Small intestine (tissue), 7 donors: ENCODE results near the gene NOX5. TPM values are rescaled to one million over a fixed set of nuclear protein-coding genes. Genes with fewer than 3 reads are reported as not detected.

Experiments
- DNase-seq, 2 donors: peaks; one replicate each; pipeline versions ENCODE4 v3.0.0 to v3.0.0-alpha.2; 2013
- FAIRE-seq: peaks from 2 replicates; lab custom pipeline; 2012; peaks lifted over from hg19 to GRCh38; lab: Jason Lieb, UNC
- H3K27ac ChIP-seq, 3 donors: one replicate each; pipeline ENCODE4 v1.5.1; 2013; ENCODE audit warnings: low read length in 2 of 3, mild to moderate bottlenecking in 2 of 3, control low read depth in 1 of 3, inconsistent platforms in 1 of 3, low read depth in 1 of 3, moderate library complexity in 1 of 3
- H3K27me3 ChIP-seq, 3 donors: one replicate each; pipeline ENCODE4 v1.6.1; 2013; ENCODE audit warnings: low read length in 3 of 3, inconsistent platforms in 1 of 3; ENCODE audit not compliant: control insufficient read depth in 3 of 3, insufficient read depth in 3 of 3
- H3K36me3 ChIP-seq, 3 donors: one replicate each; pipeline ENCODE4 v1.6.1; 2013; ENCODE audit warnings: low read length in 3 of 3, inconsistent platforms in 1 of 3, low read depth in 1 of 3, mild to moderate bottlenecking in 1 of 3, moderate library complexity in 1 of 3; ENCODE audit not compliant: control insufficient read depth in 3 of 3, insufficient read depth in 2 of 3
- H3K4me1 ChIP-seq, 3 donors: one replicate each; pipeline ENCODE4 v1.6.1; 2013; ENCODE audit warnings: low read length in 2 of 3, inconsistent platforms in 1 of 3, low read depth in 1 of 3, mild to moderate bottlenecking in 1 of 3, moderate library complexity in 1 of 3; ENCODE audit not compliant: control insufficient read depth in 3 of 3, insufficient read depth in 2 of 3
- H3K4me3 ChIP-seq, 3 donors: one replicate each; pipeline ENCODE4 v1.5.1; 2013; ENCODE audit warnings: low read length in 3 of 3, control low read depth in 1 of 3, inconsistent platforms in 1 of 3, low read depth in 1 of 3, mild to moderate bottlenecking in 1 of 3, moderate library complexity in 1 of 3
- H3K9me3 ChIP-seq, 2 donors: one replicate each; pipeline ENCODE4 v1.6.1; 2013; ENCODE audit warnings: low read depth in 1 of 2, low read length in 1 of 2; ENCODE audit not compliant: control insufficient read depth in 2 of 2, insufficient read depth in 1 of 2
- WGBS, 3 donors: extraction: QIAGEN DNeasy Blood & Tissue Kit; methylation state at CpG; one replicate each; pipeline ENCODE4 v1.1.7; 2013; 5-methylcytosine and 5-hydroxymethylcytosine counted together
- polyA plus RNA-seq, 4 donors: library from polyadenylated mRNA; stranded (reverse) in 3 of 4; unstranded in 1 of 4; fragments of 200-250 nt in 3 of 4; fragments of 120-200 nt in 1 of 4; gene quantifications; one replicate each; pipeline versions ENCODE4 v1.2.1 to v1.2.3, GENCODE V29; 2013
- donor health status: healthy with polysubstance abuse.
- donor health status: control.
- donor health status: control.
- donor health status: Bipolar disorder and iron deficiency.
- donor health status: healthy.

The NOX5 gene
- polyA plus RNA-seq, 4 donors = 0.04 TPM; not detected in 2

- peak in 1 of 2 donors; percentile 27 for DNase-seq
- 75 to 82% (median 80%) methylated on average over 5 of the region's 5 CpGs for WGBS, 3 donors
- FAIRE-seq = no peak
- no peaks in the 10 kb centered on the region for H3K36me3 ChIP-seq
- peaks cover 0 to 41% (median 0%) of the 10 kb centered on the region in 3 donors for H3K4me1 ChIP-seq
- H3K27ac ChIP-seq = peak overlapping the region in 1 of 3 donors; percentile 52
- no peaks in the 10 kb centered on the region for H3K27me3 ChIP-seq
- H3K4me3 ChIP-seq = no peak overlapping the region
- no peaks in the 10 kb centered on the region for H3K9me3 ChIP-seq
Observed at GRCh38 chr15:68986322-68986721, 28.2 kb upstream of the NOX5 start.

GRCh38 chr15:68987120-68987519 lies 27.4 kb upstream of the NOX5 start:
- no peaks in the 10 kb centered on the region for H3K36me3 ChIP-seq
- no peaks in the 10 kb centered on the region for H3K9me3 ChIP-seq
- no peak overlapping the region for H3K27ac ChIP-seq
- H3K4me3 ChIP-seq = no peak overlapping the region
- WGBS, 3 donors = 84 to 90% (median 85%) methylated on average over 6 of the region's 6 CpGs
- FAIRE-seq (no peak), DNase-seq (no peak)
- no peaks in the 10 kb centered on the region for H3K27me3 ChIP-seq
- H3K4me1 ChIP-seq = peaks cover 0 to 44% (median 0%) of the 10 kb centered on the region in 3 donors

GRCh38 chr15:68987676-68988075 lies 26.8 kb upstream of the NOX5 start:
- Histone ChIP-seq H3K4me3 (no peak overlapping the region), H3K4me1 (peaks cover 0 to 44% (median 0%) of the 10 kb centered on the region in 3 donors), H3K9me3 (no peaks in the 10 kb centered on the region), H3K27me3 (no peaks in the 10 kb centered on the region), H3K27ac (no peak overlapping the region), H3K36me3 (no peaks in the 10 kb centered on the region)
- FAIRE-seq = no peak
- DNase-seq = no peak
- 42 to 83% (median 60%) methylated on average over 1 of the region's 1 CpG for WGBS, 3 donors

- WGBS, 3 donors = 75 to 89% (median 83%) methylated on average over 2 of the region's 2 CpGs
- no peak for DNase-seq
- Histone ChIP-seq H3K9me3 (no peaks in the 10 kb centered on the region), H3K27ac (no peak overlapping the region), H3K36me3 (no peaks in the 10 kb centered on the region), H3K4me3 (no peak overlapping the region), H3K4me1 (peaks cover 0 to 32% (median 0%) of the 10 kb centered on the region in 3 donors), H3K27me3 (no peaks in the 10 kb centered on the region)
- no peak for FAIRE-seq
Observed at GRCh38 chr15:68989541-68990230, 24.8 kb upstream of the NOX5 start.

GRCh38 chr15:68990231-68990991 lies 24.1 kb upstream of the NOX5 start:
- H3K4me1 ChIP-seq = peaks cover 0 to 27% (median 0%) of the 10 kb centered on the region in 3 donors
- H3K27me3 ChIP-seq = no peaks in the 10 kb centered on the region
- DNase-seq (no peak), FAIRE-seq (no peak)
- H3K27ac ChIP-seq = no peak overlapping the region
- 81 to 88% (median 83%) methylated on average over 7 of the region's 7 CpGs for WGBS, 3 donors
- no peak overlapping the region for H3K4me3 ChIP-seq
- no peaks in the 10 kb centered on the region for H3K36me3 ChIP-seq
- H3K9me3 ChIP-seq = no peaks in the 10 kb centered on the region

GRCh38 chr15:68990992-68991500 lies 23.4 kb upstream of the NOX5 start:
- H3K9me3 ChIP-seq = no peaks in the 10 kb centered on the region
- no peak overlapping the region for H3K27ac ChIP-seq
- FAIRE-seq (no peak), DNase-seq (no peak)
- H3K4me1 ChIP-seq = peaks cover 0 to 22% (median 0%) of the 10 kb centered on the region in 3 donors
- no peaks in the 10 kb centered on the region for H3K27me3 ChIP-seq
- H3K36me3 ChIP-seq = no peaks in the 10 kb centered on the region
- no peak overlapping the region for H3K4me3 ChIP-seq
- 72 to 78% (median 77%) methylated on average over 5 of the region's 5 CpGs for WGBS, 3 donors

GRCh38 chr15:68991723-68992122 lies 22.8 kb upstream of the NOX5 start:
- FAIRE-seq = no peak
- Histone ChIP-seq H3K9me3 (no peaks in the 10 kb centered on the region), H3K27ac (no peak overlapping the region), H3K36me3 (no peaks in the 10 kb centered on the region), H3K4me3 (no peak overlapping the region), H3K4me1 (peaks cover 0 to 20% (median 0%) of the 10 kb centered on the region in 3 donors), H3K27me3 (no peaks in the 10 kb centered on the region)
- 15 to 66% (median 28%) methylated on average over 4 of the region's 4 CpGs for WGBS, 3 donors
- peak; percentile 37 to 45 for DNase-seq

- 91 to 96% (median 95%) methylated on average over 6 of the region's 6 CpGs for WGBS, 3 donors
- no peak for FAIRE-seq
- no peak for DNase-seq
- Histone ChIP-seq H3K27me3 (no peaks in the 10 kb centered on the region), H3K36me3 (no peaks in the 10 kb centered on the region), H3K4me3 (no peak overlapping the region), H3K27ac (no peak overlapping the region), H3K9me3 (no peaks in the 10 kb centered on the region), H3K4me1 (peaks cover 0 to 20% (median 0%) of the 10 kb centered on the region in 3 donors)
Observed at GRCh38 chr15:68992696-68993095, 21.8 kb upstream of the NOX5 start.
